ENCODE data around the gene PCGF1. TPM values are rescaled to one million over a fixed set of nuclear protein-coding genes. Genes with fewer than 3 reads are reported as not detected.

Gene PCGF1
- total and polyA plus RNA-seq, 2 of the 13 experiments (the other 11 are each of a cell fraction or from before 2014, with no cell fraction given), result 20.4 to 22.6 TPM

DNA sequence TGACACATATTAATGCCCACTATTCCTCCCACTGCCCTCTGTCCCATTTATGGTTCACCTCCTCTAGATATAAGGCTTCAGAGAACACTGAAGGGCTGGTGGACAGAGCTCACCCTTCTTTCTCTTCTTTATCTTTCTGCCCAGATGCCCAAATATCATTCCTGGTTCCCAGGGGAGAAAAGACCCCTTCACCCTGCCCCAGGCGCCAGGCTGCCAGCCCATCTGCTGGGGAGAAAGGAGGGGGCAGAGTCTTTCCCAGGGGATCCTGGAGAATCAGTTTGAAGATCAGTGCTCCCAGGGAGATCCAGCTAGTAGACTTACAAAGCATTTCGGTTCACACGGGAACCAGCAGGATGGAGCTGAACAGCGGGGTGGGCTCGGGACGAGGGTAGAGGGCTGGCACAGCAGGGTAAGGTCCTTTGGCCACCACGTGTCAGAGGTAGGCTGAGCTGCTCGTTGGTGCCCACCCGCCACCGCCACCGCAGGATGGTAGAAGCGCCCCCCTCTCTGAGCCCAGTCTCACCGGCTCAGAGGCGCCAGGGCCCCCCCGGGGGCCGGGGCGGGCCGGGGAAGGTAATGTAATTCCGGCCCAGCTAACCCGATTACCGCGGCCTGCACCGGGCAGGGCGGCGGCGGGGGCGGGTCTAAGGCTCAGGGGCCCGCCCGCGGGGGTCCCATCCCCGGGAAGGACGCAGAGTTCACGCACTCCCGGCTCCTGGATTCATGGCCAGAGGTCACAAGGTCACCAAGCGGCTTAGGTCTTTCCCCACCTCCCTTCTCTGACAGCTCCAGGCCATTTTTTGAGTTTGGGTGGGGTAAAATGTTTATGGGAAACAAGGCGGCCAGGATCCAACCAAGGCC, 5.5 kb upstream of the PCGF1 start (continued):
- TF ChIP-seq ZNF747 (CRISPR knock-in tag; IDR thresholded peaks at IDR 0.05; ENCODE audit: borderline replicate concordance), result no peak
- TF ChIP-seq NPAS2 (CRISPR knock-in tag; IDR thresholded peaks at IDR 0.05; ENCODE audit: borderline replicate concordance), result no peak
- TF ChIP-seq ZNF331 (CRISPR knock-in tag; IDR thresholded peaks at IDR 0.05), result no peak
- TF ChIP-seq CHD4 (IDR thresholded peaks at IDR 0.05; ENCODE audit: borderline replicate concordance, low read length), result no peak; the same call in 1 of the 2 replicates
- TF ChIP-seq ESRRA (CRISPR knock-in tag; IDR thresholded peaks at IDR 0.05; ENCODE audit: low read depth), result no peak
- peak; percentile 83 for TF ChIP-seq ZC3H13 (CRISPR knock-in tag; IDR thresholded peaks at IDR 0.05)
- TF ChIP-seq SMAD1 (CRISPR knock-in tag; IDR thresholded peaks at IDR 0.05; ENCODE audit: borderline replicate concordance, low read depth), result no peak
- TF ChIP-seq ZNF446 (CRISPR knock-in tag; IDR thresholded peaks at IDR 0.05), result no peak
- peak; percentile 54; the same call in 1 of the 2 replicates for TF ChIP-seq NR2F2 (IDR thresholded peaks at IDR 0.05; ENCODE audit: borderline replicate concordance, low read depth)
- TF ChIP-seq MEIS1 (CRISPR knock-in tag; IDR thresholded peaks at IDR 0.05; ENCODE audit: borderline replicate concordance), result no peak
- TF ChIP-seq, protein P1, sequence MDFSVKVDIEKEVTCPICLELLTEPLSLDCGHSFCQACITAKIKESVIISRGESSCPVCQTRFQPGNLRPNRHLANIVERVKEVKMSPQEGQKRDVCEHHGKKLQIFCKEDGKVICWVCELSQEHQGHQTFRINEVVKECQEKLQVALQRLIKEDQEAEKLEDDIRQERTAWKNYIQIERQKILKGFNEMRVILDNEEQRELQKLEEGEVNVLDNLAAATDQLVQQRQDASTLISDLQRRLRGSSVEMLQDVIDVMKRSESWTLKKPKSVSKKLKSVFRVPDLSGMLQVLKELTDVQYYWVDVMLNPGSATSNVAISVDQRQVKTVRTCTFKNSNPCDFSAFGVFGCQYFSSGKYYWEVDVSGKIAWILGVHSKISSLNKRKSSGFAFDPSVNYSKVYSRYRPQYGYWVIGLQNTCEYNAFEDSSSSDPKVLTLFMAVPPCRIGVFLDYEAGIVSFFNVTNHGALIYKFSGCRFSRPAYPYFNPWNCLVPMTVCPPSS (IDR thresholded peaks at IDR 0.05), result no peak
- no peak for TF ChIP-seq ZNF674 (CRISPR knock-in tag; IDR thresholded peaks at IDR 0.05; ENCODE audit: low read depth)
- no peak for TF ChIP-seq AHR (CRISPR knock-in tag; IDR thresholded peaks at IDR 0.05)
- TF ChIP-seq, protein P2, sequence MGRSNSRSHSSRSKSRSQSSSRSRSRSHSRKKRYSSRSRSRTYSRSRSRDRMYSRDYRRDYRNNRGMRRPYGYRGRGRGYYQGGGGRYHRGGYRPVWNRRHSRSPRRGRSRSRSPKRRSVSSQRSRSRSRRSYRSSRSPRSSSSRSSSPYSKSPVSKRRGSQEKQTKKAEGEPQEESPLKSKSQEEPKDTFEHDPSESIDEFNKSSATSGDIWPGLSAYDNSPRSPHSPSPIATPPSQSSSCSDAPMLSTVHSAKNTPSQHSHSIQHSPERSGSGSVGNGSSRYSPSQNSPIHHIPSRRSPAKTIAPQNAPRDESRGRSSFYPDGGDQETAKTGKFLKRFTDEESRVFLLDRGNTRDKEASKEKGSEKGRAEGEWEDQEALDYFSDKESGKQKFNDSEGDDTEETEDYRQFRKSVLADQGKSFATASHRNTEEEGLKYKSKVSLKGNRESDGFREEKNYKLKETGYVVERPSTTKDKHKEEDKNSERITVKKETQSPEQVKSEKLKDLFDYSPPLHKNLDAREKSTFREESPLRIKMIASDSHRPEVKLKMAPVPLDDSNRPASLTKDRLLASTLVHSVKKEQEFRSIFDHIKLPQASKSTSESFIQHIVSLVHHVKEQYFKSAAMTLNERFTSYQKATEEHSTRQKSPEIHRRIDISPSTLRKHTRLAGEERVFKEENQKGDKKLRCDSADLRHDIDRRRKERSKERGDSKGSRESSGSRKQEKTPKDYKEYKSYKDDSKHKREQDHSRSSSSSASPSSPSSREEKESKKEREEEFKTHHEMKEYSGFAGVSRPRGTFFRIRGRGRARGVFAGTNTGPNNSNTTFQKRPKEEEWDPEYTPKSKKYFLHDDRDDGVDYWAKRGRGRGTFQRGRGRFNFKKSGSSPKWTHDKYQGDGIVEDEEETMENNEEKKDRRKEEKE (IDR thresholded peaks at IDR 0.05), result no peak
- TF ChIP-seq, protein P3, sequence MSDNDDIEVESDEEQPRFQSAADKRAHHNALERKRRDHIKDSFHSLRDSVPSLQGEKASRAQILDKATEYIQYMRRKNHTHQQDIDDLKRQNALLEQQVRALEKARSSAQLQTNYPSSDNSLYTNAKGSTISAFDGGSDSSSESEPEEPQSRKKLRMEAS (IDR thresholded peaks at IDR 0.05), result peak; percentile 75
- no peak for TF ChIP-seq ZFP41 (CRISPR knock-in tag; IDR thresholded peaks at IDR 0.05; ENCODE audit: borderline replicate concordance)
- no peak for TF ChIP-seq MIXL1 (CRISPR knock-in tag; IDR thresholded peaks at IDR 0.05)
- no peak for TF ChIP-seq ZFYVE20 (CRISPR knock-in tag; IDR thresholded peaks at IDR 0.05; ENCODE audit: borderline replicate concordance, low read depth)
- peak; percentile 59; the same call in 1 of the 2 replicates for TF ChIP-seq SP5 (CRISPR knock-in tag; IDR thresholded peaks at IDR 0.05; ENCODE audit: borderline replicate concordance, low read depth)
- TF ChIP-seq KMT2B (CRISPR knock-in tag; IDR thresholded peaks at IDR 0.05), result no peak
- TF ChIP-seq, protein P4, sequence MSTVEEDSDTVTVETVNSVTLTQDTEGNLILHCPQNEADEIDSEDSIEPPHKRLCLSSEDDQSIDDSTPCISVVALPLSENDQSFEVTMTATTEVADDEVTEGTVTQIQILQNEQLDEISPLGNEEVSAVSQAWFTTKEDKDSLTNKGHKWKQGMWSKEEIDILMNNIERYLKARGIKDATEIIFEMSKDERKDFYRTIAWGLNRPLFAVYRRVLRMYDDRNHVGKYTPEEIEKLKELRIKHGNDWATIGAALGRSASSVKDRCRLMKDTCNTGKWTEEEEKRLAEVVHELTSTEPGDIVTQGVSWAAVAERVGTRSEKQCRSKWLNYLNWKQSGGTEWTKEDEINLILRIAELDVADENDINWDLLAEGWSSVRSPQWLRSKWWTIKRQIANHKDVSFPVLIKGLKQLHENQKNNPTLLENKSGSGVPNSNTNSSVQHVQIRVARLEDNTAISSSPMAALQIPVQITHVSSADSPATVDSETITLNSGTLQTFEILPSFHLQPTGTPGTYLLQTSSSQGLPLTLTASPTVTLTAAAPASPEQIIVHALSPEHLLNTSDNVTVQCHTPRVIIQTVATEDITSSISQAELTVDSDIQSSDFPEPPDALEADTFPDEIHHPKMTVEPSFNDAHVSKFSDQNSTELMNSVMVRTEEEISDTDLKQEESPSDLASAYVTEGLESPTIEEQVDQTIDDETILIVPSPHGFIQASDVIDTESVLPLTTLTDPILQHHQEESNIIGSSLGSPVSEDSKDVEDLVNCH (CRISPR knock-in tag; IDR thresholded peaks at IDR 0.05), result no peak
- TF ChIP-seq ZC3H4 (CRISPR knock-in tag; IDR thresholded peaks at IDR 0.05; ENCODE audit: borderline replicate concordance), result no peak
- no peak for TF ChIP-seq ZNF7 (CRISPR knock-in tag; IDR thresholded peaks at IDR 0.05)
- TF ChIP-seq IKZF4 (CRISPR knock-in tag; IDR thresholded peaks at IDR 0.05; ENCODE audit: borderline replicate concordance, low read depth, not compliant biosample characterization), result no peak
- TF ChIP-seq RNF2 (conservative IDR thresholded peaks at IDR 0.05; ENCODE audit: low read depth), result no peak
